Measurements from ENCODE around the gene ADH6. TPM values are rescaled to one million over a fixed set of nuclear protein-coding genes. Genes with fewer than 3 reads are reported as not detected.

Gene ADH6
- polyA plus RNA-seq, 1 of the 3 experiments (the other 2 are of a cell fraction): not detected

DNA sequence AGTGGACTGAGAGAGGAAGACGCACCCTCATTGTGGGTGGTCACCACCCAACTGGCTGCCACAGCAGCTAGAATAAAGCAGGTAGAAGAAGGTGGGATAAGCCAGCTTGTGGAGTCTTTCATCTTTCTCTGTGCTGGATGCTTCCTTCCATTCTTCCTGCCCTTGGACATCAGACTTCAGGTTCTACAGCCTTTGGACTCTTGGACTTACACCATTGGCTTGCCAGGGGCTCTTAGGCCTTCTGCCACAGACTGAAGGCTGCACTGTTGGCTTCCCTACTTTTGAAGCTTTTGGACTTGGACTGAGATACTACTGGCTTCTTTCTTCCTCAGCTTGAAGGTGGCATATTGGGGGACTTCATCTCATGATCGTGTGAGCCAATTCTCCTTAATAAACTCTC, 33.5 kb downstream of the ADH6 start:
- no peaks in the 10 kb centered on the region for H3K9me3 ChIP-seq
- H3K4me3 ChIP-seq (ENCODE audit: low read depth in 2 of 2, low read length in 1 of 2): no peak overlapping the region
- DNase-seq: no peak
- WGBS (ENCODE audit: low lambda C conversion rate): 33% methylated on average over 2 of the region's 2 CpGs
- no peak overlapping the region for H2AFZ ChIP-seq (ENCODE audit: low read depth)
- no peaks in the 10 kb centered on the region for H3K27me3 ChIP-seq (ENCODE audit: insufficient read depth)
- H3K36me3 ChIP-seq (replicated peaks in 1 of 2; ENCODE audit: control insufficient read depth in 1 of 2, insufficient read depth in 2 of 2, low read length in 1 of 2): no peaks in the 10 kb centered on the region
- H3K9me2 ChIP-seq: no peaks in the 10 kb centered on the region
- H4K20me1 ChIP-seq (ENCODE audit: insufficient read depth): no peaks in the 10 kb centered on the region
- H3K4me2 ChIP-seq: no peak overlapping the region
- H3K9ac ChIP-seq: no peak overlapping the region
- H3F3A ChIP-seq (replicated peaks; ENCODE audit: insufficient read depth): no peaks in the 10 kb centered on the region
- POLR2A ChIA-PET: no interaction called here
- no peaks in the 10 kb centered on the region for H3K4me1 ChIP-seq (ENCODE audit: control insufficient read depth in 1 of 2, insufficient read depth in 2 of 2, low read depth in 1 of 2, low read length in 1 of 2)
- H3K27ac ChIP-seq (ENCODE audit: low read depth in 2 of 2, low read length in 1 of 2): no peak overlapping the region
- TF ChIP-seq RXRA (IDR thresholded peaks at IDR 0.05; ENCODE audit: borderline replicate concordance, low read depth): no peak
- no peak for TF ChIP-seq GATA2 (CRISPR knock-in tag; IDR thresholded peaks at IDR 0.05)
- TF ChIP-seq CHD2 (IDR thresholded peaks at IDR 0.05; ENCODE audit: low read length, partially characterized antibody): no peak
- no peak for TF ChIP-seq TCF12 (IDR thresholded peaks at IDR 0.05)
- TF ChIP-seq, protein P1, sequence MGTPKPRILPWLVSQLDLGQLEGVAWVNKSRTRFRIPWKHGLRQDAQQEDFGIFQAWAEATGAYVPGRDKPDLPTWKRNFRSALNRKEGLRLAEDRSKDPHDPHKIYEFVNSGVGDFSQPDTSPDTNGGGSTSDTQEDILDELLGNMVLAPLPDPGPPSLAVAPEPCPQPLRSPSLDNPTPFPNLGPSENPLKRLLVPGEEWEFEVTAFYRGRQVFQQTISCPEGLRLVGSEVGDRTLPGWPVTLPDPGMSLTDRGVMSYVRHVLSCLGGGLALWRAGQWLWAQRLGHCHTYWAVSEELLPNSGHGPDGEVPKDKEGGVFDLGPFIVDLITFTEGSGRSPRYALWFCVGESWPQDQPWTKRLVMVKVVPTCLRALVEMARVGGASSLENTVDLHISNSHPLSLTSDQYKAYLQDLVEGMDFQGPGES (IDR thresholded peaks at IDR 0.05; ENCODE audit: low read depth, low read length): no peak
- TF ChIP-seq NRF1 (IDR thresholded peaks at IDR 0.05; ENCODE audit: low read depth, low read length): no peak
- no peak for TF ChIP-seq RFX5 (IDR thresholded peaks at IDR 0.05; ENCODE audit: low read length)
- no peak for TF ChIP-seq FOXM1 (IDR thresholded peaks at IDR 0.05; ENCODE audit: low read depth)
- TF ChIP-seq RCOR1 (IDR thresholded peaks at IDR 0.05; ENCODE audit: low read length): no peak
- TF ChIP-seq, protein P2, sequence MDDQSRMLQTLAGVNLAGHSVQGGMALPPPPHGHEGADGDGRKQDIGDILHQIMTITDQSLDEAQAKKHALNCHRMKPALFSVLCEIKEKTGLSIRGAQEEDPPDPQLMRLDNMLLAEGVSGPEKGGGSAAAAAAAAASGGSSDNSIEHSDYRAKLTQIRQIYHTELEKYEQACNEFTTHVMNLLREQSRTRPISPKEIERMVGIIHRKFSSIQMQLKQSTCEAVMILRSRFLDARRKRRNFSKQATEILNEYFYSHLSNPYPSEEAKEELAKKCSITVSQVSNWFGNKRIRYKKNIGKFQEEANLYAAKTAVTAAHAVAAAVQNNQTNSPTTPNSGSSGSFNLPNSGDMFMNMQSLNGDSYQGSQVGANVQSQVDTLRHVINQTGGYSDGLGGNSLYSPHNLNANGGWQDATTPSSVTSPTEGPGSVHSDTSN (IDR thresholded peaks at IDR 0.05): no peak
- TF ChIP-seq TAF1 (IDR thresholded peaks at IDR 0.05; ENCODE audit: borderline replicate concordance, low read depth, low read length): no peak
- TF ChIP-seq FOSL2 (IDR thresholded peaks at IDR 0.05; ENCODE audit: borderline replicate concordance, low read depth): no peak
- TF ChIP-seq SIN3A (IDR thresholded peaks at IDR 0.05; ENCODE audit: borderline replicate concordance, low read depth, low read length): no peak
- TF ChIP-seq, protein P3, sequence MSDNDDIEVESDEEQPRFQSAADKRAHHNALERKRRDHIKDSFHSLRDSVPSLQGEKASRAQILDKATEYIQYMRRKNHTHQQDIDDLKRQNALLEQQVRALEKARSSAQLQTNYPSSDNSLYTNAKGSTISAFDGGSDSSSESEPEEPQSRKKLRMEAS (IDR thresholded peaks at IDR 0.05; ENCODE audit: low read depth): no peak
- TF ChIP-seq, protein P4, sequence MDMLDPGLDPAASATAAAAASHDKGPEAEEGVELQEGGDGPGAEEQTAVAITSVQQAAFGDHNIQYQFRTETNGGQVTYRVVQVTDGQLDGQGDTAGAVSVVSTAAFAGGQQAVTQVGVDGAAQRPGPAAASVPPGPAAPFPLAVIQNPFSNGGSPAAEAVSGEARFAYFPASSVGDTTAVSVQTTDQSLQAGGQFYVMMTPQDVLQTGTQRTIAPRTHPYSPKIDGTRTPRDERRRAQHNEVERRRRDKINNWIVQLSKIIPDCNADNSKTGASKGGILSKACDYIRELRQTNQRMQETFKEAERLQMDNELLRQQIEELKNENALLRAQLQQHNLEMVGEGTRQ (IDR thresholded peaks at IDR 0.05; ENCODE audit: borderline replicate concordance, low read depth, low read length): no peak
- TF ChIP-seq, protein P5, sequence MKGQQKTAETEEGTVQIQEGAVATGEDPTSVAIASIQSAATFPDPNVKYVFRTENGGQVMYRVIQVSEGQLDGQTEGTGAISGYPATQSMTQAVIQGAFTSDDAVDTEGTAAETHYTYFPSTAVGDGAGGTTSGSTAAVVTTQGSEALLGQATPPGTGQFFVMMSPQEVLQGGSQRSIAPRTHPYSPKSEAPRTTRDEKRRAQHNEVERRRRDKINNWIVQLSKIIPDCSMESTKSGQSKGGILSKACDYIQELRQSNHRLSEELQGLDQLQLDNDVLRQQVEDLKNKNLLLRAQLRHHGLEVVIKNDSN (IDR thresholded peaks at IDR 0.05; ENCODE audit: borderline replicate concordance, low read depth): no peak
- no peaks in the 10 kb centered on the region for H3K79me2 ChIP-seq (ENCODE audit: insufficient read depth)
- CTCF ChIA-PET: no interaction called here

Measured in SK-N-SH (cell line).